ENCODE data around the gene OR52I1. TPM values are rescaled to one million over a fixed set of nuclear protein-coding genes. Genes with fewer than 3 reads are reported as not detected.

Gene OR52I1
- total RNA-seq, 1 experiment from 2014 or later, result not detected

DNA sequence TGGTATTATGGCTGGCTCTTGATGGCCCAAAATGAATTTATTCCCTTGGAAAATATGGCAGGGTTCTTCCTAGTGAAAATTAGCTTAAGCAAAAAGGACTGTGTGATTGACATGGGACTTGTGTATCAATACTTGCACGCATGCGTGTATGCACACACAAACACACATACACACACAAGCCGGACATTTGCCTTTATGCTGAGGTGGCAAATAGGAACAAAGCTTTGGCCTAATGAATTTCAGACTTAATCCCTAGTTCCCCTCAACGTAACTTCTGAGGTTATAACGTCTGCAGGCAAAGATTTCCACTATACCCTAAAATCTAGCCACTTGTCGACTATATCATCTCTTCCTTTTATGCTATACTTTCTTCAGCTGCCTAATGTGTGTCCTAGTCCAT lies 15.2 kb upstream of the OR52I1 start:
- CTCF ChIA-PET, result no interaction called here
- no peak for DNase-seq (ENCODE audit: low read depth, low spot score)
- H3K27ac ChIP-seq (ENCODE audit: low read length), result no peak overlapping the region
- no peaks in the 10 kb centered on the region for H3K36me3 ChIP-seq (ENCODE audit: control insufficient read depth, insufficient read depth, low read length)
- H3K9me3 ChIP-seq (ENCODE audit: control insufficient read depth, insufficient read depth, low read depth, low read length), result no peaks in the 10 kb centered on the region
- in situ Hi-C loops (cut with HindIII; ENCODE audit: low pct_unique_long_range_greater_than_20kb, low sequenced_read_pairs) (no loop called here), intact Hi-C loops (cut with micrococcal nuclease; ENCODE audit: unreplicated experiment) (no loop called here)
- H3K27me3 ChIP-seq (ENCODE audit: control insufficient read depth, insufficient read depth, low read length), result peaks cover 28% of the 10 kb centered on the region
- no TSS peak for BruUV-seq (replicated peaks)
- POLR2A ChIA-PET, result no interaction called here
- H3K4me3 ChIP-seq (ENCODE audit: low read depth in 2 of 2, low read length in 2 of 2), result no peak overlapping the region
- TF ChIP-seq POLR2AphosphoS5 (IDR thresholded peaks at IDR 0.05; ENCODE audit: low read depth, low read length) (no peak), REST (IDR thresholded peaks at IDR 0.05; ENCODE audit: insufficient read depth in 1 of 2, low read depth in 2 of 2, low read length in 1 of 2) (no peak), TCF7L2 (IDR thresholded peaks at IDR 0.05; ENCODE audit: low read depth, low read length) (no peak), SIN3A (IDR thresholded peaks at IDR 0.05; ENCODE audit: borderline replicate concordance, insufficient read depth, low read depth, low read length) (no peak)
- TF ChIP-seq, protein P1, sequence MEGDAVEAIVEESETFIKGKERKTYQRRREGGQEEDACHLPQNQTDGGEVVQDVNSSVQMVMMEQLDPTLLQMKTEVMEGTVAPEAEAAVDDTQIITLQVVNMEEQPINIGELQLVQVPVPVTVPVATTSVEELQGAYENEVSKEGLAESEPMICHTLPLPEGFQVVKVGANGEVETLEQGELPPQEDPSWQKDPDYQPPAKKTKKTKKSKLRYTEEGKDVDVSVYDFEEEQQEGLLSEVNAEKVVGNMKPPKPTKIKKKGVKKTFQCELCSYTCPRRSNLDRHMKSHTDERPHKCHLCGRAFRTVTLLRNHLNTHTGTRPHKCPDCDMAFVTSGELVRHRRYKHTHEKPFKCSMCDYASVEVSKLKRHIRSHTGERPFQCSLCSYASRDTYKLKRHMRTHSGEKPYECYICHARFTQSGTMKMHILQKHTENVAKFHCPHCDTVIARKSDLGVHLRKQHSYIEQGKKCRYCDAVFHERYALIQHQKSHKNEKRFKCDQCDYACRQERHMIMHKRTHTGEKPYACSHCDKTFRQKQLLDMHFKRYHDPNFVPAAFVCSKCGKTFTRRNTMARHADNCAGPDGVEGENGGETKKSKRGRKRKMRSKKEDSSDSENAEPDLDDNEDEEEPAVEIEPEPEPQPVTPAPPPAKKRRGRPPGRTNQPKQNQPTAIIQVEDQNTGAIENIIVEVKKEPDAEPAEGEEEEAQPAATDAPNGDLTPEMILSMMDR (IDR thresholded peaks at IDR 0.05), result no peak
- no peaks in the 10 kb centered on the region for H3K4me1 ChIP-seq (ENCODE audit: control insufficient read depth, insufficient read depth, low read length)
- no peak for ATAC-seq

- no peaks in the 10 kb centered on the region for H3K9me3 ChIP-seq (ENCODE audit: control insufficient read depth, insufficient read depth, low read depth, low read length)
- ChIA-PET POLR2A (no interaction called here), CTCF (no interaction called here)
- ATAC-seq (no peak), DNase-seq (ENCODE audit: low read depth, low spot score) (no peak)
- H3K4me1 ChIP-seq (ENCODE audit: control insufficient read depth, insufficient read depth, low read length), result no peaks in the 10 kb centered on the region
- BruUV-seq (replicated peaks), result no TSS peak
- intact Hi-C loops (cut with micrococcal nuclease; ENCODE audit: unreplicated experiment) (no loop called here), in situ Hi-C loops (cut with HindIII; ENCODE audit: low pct_unique_long_range_greater_than_20kb, low sequenced_read_pairs) (no loop called here)
- no peak for TF ChIP-seq TCF7L2 (IDR thresholded peaks at IDR 0.05; ENCODE audit: low read depth, low read length)
- no peak for TF ChIP-seq REST (IDR thresholded peaks at IDR 0.05; ENCODE audit: insufficient read depth in 1 of 2, low read depth in 2 of 2, low read length in 1 of 2)
- TF ChIP-seq, protein P1 (IDR thresholded peaks at IDR 0.05), result no peak
- no peak for TF ChIP-seq SIN3A (IDR thresholded peaks at IDR 0.05; ENCODE audit: borderline replicate concordance, insufficient read depth, low read depth, low read length)
- TF ChIP-seq POLR2AphosphoS5 (IDR thresholded peaks at IDR 0.05; ENCODE audit: low read depth, low read length), result no peak
- no peaks in the 10 kb centered on the region for H3K36me3 ChIP-seq (ENCODE audit: control insufficient read depth, insufficient read depth, low read length)
- no peak overlapping the region for H3K27ac ChIP-seq (ENCODE audit: low read length)
- peaks cover 33% of the 10 kb centered on the region for H3K27me3 ChIP-seq (ENCODE audit: control insufficient read depth, insufficient read depth, low read length)
- H3K4me3 ChIP-seq (ENCODE audit: low read depth in 2 of 2, low read length in 2 of 2), result no peak overlapping the region
Measured at GRCh38 chr11:4580124-4580523, 13.7 kb upstream of the OR52I1 start.

Data from Panc1 (cell line).